PC-3 (cell line): Measurements from ENCODE around the gene SOX10.

Source experiments
- EZH2 ChIP-seq: fragments of 300-600 bp; sonication (generic); IDR thresholded peaks from one replicate; pipeline ENCODE4 v1.6.1; 2017; ENCODE audit warnings: antibody characterized with exemption, mild to moderate bottlenecking, low read length; ENCODE audit not compliant: unreplicated experiment
- EZH2phosphoT487 ChIP-seq: fragments of 300-600 bp; sonication (generic); IDR thresholded peaks from 2 replicates; pipeline ENCODE4 v1.6.1; 2018; ENCODE audit warnings: mild to moderate bottlenecking, antibody characterized with exemption, low read length, borderline replicate concordance
- TF ChIP-seq, protein P1 (sequence below): fragments of 300-600 bp; sonication (generic); conservative IDR thresholded peaks from 2 replicates; pipeline ENCODE4 v1.5.1; 2017; ENCODE audit warnings: antibody characterized with exemption, low read depth, mild to moderate bottlenecking, low read length

- TF ChIP-seq, protein P1, sequence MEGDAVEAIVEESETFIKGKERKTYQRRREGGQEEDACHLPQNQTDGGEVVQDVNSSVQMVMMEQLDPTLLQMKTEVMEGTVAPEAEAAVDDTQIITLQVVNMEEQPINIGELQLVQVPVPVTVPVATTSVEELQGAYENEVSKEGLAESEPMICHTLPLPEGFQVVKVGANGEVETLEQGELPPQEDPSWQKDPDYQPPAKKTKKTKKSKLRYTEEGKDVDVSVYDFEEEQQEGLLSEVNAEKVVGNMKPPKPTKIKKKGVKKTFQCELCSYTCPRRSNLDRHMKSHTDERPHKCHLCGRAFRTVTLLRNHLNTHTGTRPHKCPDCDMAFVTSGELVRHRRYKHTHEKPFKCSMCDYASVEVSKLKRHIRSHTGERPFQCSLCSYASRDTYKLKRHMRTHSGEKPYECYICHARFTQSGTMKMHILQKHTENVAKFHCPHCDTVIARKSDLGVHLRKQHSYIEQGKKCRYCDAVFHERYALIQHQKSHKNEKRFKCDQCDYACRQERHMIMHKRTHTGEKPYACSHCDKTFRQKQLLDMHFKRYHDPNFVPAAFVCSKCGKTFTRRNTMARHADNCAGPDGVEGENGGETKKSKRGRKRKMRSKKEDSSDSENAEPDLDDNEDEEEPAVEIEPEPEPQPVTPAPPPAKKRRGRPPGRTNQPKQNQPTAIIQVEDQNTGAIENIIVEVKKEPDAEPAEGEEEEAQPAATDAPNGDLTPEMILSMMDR = no peak
- TF ChIP-seq EZH2 (no peak), EZH2phosphoT487 (no peak)
These were observed 12.3 kb upstream of the SOX10 start for GRCh38 chr22:37996515-37997246.
